Measurements from ENCODE around the gene ZNF74.
"Not testable (repeated sequence)": the region's sequence is repeated elsewhere in the genome, so short reads cannot be mapped to it uniquely, and the experiment has no call there.

GRCh38 chr22:20372406-20372854 lies 21.5 kb upstream of the ZNF74 start:
- TF ChIP-seq CTCF, POLR2A (IDR thresholded peaks at IDR 0.05): not testable (repeated sequence)
